Right lobe of liver (tissue), 6 donors: ENCODE measurements around the gene FER1L5. TPM values are rescaled to one million over a fixed set of nuclear protein-coding genes. Genes with fewer than 3 reads are reported as not detected.

Source experiments
- ATAC-seq, 4 donors: fragments of 200-7000 bp; cut with Tn5 transposase; one replicate each; pipeline ENCODE4 v1.9.1; 2020; ENCODE audit warnings: mild to moderate bottlenecking in 4 of 4, moderate library complexity in 4 of 4
- DNase-seq, 3 donors: peaks; one replicate each; pipeline ENCODE4 v3.0.0-alpha.2; 2020
- H3K27ac ChIP-seq, 3 donors: fragments of 200-600 bp; one replicate each; pipeline ENCODE4 v1.8.0; 2022
- H3K27me3 ChIP-seq, 2 donors: fragments of 200-600 bp; one replicate each; pipeline ENCODE4 v1.8.0; 2022
- H3K36me3 ChIP-seq, 4 donors: fragments of 200-600 bp; sonication (generic) in 1 of 4; one replicate each; pipeline versions ENCODE4 v1.5.1 to v1.8.0; 2017 to 2022; ENCODE audit warnings: control low read depth in 1 of 4
- H3K4me1 ChIP-seq, 4 donors: fragments of 200-600 bp; sonication (generic) in 1 of 4; one replicate each; pipeline versions ENCODE4 v1.5.1 to v1.8.0; 2017 to 2022; ENCODE audit warnings: control low read depth in 1 of 4
- H3K4me3 ChIP-seq, 3 donors: fragments of 200-600 bp; one replicate each; pipeline ENCODE4 v1.8.0; 2022
- H3K9me3 ChIP-seq, 4 donors: fragments of 200-600 bp; sonication (generic) in 1 of 4; one replicate each; pipeline versions ENCODE4 v1.5.1 to v1.8.0; 2017 to 2022; ENCODE audit warnings: control low read depth in 1 of 4
- POLR2A ChIP-seq: fragments of 450-650 bp; IDR thresholded peaks from one replicate; pipeline ENCODE4 v1.6.1; 2017; ENCODE audit warnings: antibody characterized with exemption, mild to moderate bottlenecking
- WGBS: methylation state at CpG from one replicate; pipeline ENCODE4 v1.1.6; 2018; ENCODE audit warnings: low coverage, low lambda C conversion rate; ENCODE audit not compliant: insufficient coverage; ENCODE audit errors: missing lambda C conversion rate; 5-methylcytosine and 5-hydroxymethylcytosine counted together
- intact Hi-C, 2 donors: fragments of 100-400 bp; cut with DNase I; formaldehyde crosslinking; loops; one replicate each; pipeline versions ENCODE4 v1.11.2 to v1.14.1; 2022
- total RNA-seq, 6 experiments: library from RNA; depleted of rRNA in 2 of 6; stranded (reverse); fragments of >200 nt in 2 of 6; fragmentation: NEBNext Ultra II Directional in 3 of 6; extraction: Animal tissue kit (Norgen Biotek cat#: 25700) in 3 of 6; gene quantifications; one replicate each; pipeline versions ENCODE4 v1.1.0 to v1.2.4, GENCODE V29; 2016 to 2023
- TF ChIP-seq, protein P1 (sequence below), 4 donors: fragments of 200-600 bp in 3 of 4; fragments of 450-650 bp in 1 of 4; IDR thresholded peaks; one replicate each; pipeline versions ENCODE4 v1.5.1 to v1.8.0; 2016 to 2022; ENCODE audit warnings: antibody characterized with exemption in 4 of 4, mild to moderate bottlenecking in 2 of 4
- donor health status: DM: no; HTN: yes; CAD: no.
- donor health status: DM: no; HTN: no; CAD: no.
- donor health status: DM: no; HTN: no; CAD: no.
- donor health status: DM: no; HTN: yes; CAD: no.
- donor health status: DM: no; HTN: yes; CAD: no.

FER1L5 gene
- total RNA-seq, 6 experiments from 2014 or later, result not detected

DNA sequence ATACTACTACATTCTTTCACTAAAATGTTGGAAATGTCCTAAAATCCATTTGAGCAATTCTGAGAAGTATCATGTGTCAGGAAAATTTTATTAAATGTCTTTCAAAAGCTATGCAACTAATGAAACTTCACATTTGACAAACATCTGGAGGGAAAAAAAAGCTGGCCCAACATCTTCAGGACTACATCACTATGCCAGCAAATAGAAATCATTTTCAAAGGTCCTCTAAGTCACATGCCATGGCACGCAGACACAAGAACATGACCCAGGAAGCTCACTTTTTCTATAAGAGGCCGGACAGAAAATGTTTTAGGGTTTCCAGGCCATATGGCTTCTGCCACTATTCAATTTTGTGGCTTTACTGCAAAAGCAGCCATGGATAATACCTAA lies 16.0 kb upstream of the FER1L5 start:
- Histone ChIP-seq H3K9me3 (no peaks in the 10 kb centered on the region), H3K36me3 (peaks cover 0 to 31% (median 8%) of the 10 kb centered on the region in 4 donors), H3K4me3 (no peak overlapping the region), H3K27me3 (no peaks in the 10 kb centered on the region), H3K27ac (no peak overlapping the region), H3K4me1 (peaks cover 0 to 4% (median 0%) of the 10 kb centered on the region in 4 donors)
- intact Hi-C loops, result no loop called here
- DNase-seq (no peak), ATAC-seq (no peak)
- 53% methylated on average over 2 of the region's 2 CpGs for WGBS
- TF ChIP-seq, protein P1, sequence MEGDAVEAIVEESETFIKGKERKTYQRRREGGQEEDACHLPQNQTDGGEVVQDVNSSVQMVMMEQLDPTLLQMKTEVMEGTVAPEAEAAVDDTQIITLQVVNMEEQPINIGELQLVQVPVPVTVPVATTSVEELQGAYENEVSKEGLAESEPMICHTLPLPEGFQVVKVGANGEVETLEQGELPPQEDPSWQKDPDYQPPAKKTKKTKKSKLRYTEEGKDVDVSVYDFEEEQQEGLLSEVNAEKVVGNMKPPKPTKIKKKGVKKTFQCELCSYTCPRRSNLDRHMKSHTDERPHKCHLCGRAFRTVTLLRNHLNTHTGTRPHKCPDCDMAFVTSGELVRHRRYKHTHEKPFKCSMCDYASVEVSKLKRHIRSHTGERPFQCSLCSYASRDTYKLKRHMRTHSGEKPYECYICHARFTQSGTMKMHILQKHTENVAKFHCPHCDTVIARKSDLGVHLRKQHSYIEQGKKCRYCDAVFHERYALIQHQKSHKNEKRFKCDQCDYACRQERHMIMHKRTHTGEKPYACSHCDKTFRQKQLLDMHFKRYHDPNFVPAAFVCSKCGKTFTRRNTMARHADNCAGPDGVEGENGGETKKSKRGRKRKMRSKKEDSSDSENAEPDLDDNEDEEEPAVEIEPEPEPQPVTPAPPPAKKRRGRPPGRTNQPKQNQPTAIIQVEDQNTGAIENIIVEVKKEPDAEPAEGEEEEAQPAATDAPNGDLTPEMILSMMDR (IDR thresholded peaks at IDR 0.05), result no peak
- TF ChIP-seq POLR2A, result no peak

DNA sequence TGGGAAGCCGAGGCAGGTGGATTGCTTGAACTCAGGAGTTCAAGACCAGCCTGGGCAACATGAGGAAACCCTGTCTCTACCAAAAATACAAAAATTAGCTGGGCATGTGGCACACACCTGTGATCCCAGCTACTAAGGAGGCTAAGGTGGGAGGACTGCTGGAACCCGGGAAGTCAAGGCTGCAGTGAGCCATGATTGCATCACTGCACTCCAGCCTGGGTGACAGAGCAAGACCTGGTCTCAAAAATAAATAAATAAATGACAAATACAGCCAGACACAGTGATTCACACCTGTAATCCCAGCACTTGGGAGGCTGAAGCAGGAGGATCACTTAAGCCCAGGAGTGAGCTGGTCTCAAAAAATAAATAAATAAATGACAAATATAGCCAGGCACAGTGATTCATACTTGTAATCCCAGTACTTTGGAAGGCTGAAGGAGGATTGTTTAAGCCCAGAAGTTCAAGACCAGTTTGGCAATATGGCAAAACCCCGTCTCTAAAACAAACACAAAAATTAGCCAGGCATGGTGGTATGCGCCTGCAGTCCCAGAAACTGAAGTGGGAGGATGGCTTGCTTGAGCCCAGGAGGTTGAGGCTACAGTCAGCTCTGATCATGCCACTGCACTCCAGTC lies 10.6 kb upstream of the FER1L5 start:
- no peak overlapping the region for H3K27ac ChIP-seq
- DNase-seq (no peak), ATAC-seq (peak in 1 of 4 donors; percentile 74)

DNA sequence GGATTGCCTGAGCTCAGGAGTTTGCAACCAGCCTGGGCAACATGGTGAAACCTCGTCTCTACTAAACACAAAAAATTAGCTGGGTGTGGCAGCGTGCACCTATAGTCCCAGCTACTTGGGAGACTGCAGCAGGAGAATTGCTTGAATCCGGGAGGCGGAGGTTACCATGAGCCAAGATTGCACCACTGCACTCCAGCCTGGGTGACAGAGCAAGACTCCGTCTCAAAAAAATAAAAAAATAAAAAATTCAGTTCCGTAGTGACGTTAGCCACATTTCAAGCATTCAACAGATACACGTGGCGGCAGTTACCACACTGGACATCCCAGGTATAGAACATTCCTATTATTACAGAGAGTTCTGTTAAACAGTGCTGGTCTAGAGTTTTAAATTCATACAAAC lies 8.9 kb upstream of the FER1L5 start:
- Histone ChIP-seq H3K4me3 (no peak overlapping the region), H3K4me1 (peaks cover 0 to 9% (median 2%) of the 10 kb centered on the region in 4 donors), H3K36me3 (peaks cover 0 to 23% (median 4%) of the 10 kb centered on the region in 4 donors), H3K27me3 (no peaks in the 10 kb centered on the region), H3K9me3 (peaks cover 0 to 2% (median 0%) of the 10 kb centered on the region in 4 donors), H3K27ac (no peak overlapping the region)
- 91% methylated on average over 4 of the region's 9 CpGs for WGBS
- DNase-seq, result no peak
- no peak for TF ChIP-seq POLR2A
- TF ChIP-seq, protein P1 (IDR thresholded peaks at IDR 0.05), result no peak
- intact Hi-C loops, result no loop called here
- no peak for ATAC-seq

More for the DNA sequence above, 10.6 kb upstream of the FER1L5 start:
- intact Hi-C loops, result no loop called here
- WGBS, result 66% methylated on average over 4 of the region's 4 CpGs
- Histone ChIP-seq H3K4me1 (peaks cover 0 to 8% (median 0%) of the 10 kb centered on the region in 4 donors), H3K4me3 (no peak overlapping the region), H3K27me3 (no peaks in the 10 kb centered on the region), H3K9me3 (no peaks in the 10 kb centered on the region), H3K36me3 (peaks cover 0 to 34% (median 9%) of the 10 kb centered on the region in 4 donors)
- TF ChIP-seq, protein P1 (IDR thresholded peaks at IDR 0.05), result no peak
- no peak for TF ChIP-seq POLR2A

DNA sequence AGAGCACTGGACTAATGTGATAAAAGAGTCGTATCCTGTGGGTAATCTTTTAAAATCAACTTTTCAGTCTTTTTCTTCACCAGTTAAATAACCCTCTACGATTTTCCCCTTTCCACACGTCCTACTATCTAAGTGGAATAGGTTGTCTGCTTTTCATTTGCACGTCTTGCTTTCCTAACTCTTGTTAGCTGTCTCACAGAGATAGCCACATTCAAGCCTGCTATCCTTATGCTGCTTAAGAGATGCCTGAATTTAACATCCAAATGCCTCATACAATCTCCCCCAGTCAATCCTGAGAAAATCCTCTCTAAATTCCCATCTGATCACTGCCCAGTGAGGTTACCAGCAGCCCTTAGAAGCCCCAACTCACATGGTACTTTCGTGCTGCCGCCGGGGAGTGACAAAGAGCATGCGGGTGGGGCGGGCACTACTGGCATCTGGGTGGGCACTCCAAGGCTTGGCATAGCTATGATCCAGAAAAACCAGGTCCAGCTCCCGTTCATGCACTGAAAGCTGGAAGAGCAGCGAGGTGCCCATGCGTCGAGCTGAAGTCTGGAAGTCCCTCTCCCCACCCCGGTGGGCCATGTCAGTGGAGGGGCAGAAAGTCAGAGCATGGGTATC lies 5.9 kb upstream of the FER1L5 start:
- peak overlapping the region; percentile 68 to 72 (median 71) for H3K4me3 ChIP-seq
- TF ChIP-seq, protein P1 (IDR thresholded peaks at IDR 0.05), result no peak
- TF ChIP-seq POLR2A, result no peak
- H3K36me3 ChIP-seq, result peaks cover 0 to 5% (median 1%) of the 10 kb centered on the region in 4 donors
- ATAC-seq (no peak), DNase-seq (no peak)
- 39% methylated on average over 5 of the region's 14 CpGs for WGBS
- intact Hi-C loops, result no loop called here
- peak overlapping the region in 2 of 3 donors; percentile 85 to 90 for H3K27ac ChIP-seq
- peaks cover 0 to 5% (median 3%) of the 10 kb centered on the region in 4 donors for H3K4me1 ChIP-seq
- no peaks in the 10 kb centered on the region for H3K27me3 ChIP-seq
- H3K9me3 ChIP-seq, result peaks cover 0 to 2% (median 0%) of the 10 kb centered on the region in 4 donors
